Trophoblast cell (in vitro differentiated cells and primary cell): Measurements from ENCODE around the gene A3GALT2.

Source experiments
- DNase-seq, 2 donors: peaks; one replicate each; pipeline ENCODE4 v3.0.0-alpha.2; 2016
- H2AFZ ChIP-seq: 2 replicates; pipeline ENCODE4 v1.6.1; 2013; ENCODE audit warnings: low read length, moderate library complexity, mild to moderate bottlenecking; ENCODE audit not compliant: insufficient read depth, poor library complexity
- H2AK5ac ChIP-seq: 2 replicates; pipeline ENCODE4 v1.6.1; 2013; ENCODE audit warnings: mild to moderate bottlenecking, low read length
- H2BK120ac ChIP-seq: 2 replicates; pipeline ENCODE4 v1.6.1; 2013; ENCODE audit warnings: low read length, mild to moderate bottlenecking, moderate library complexity; ENCODE audit not compliant: insufficient read depth, poor library complexity
- H2BK12ac ChIP-seq: 2 replicates; pipeline ENCODE4 v1.6.1; 2013; ENCODE audit warnings: mild to moderate bottlenecking, low read length, moderate library complexity
- H2BK5ac ChIP-seq: 2 replicates; pipeline ENCODE4 v1.6.1; 2013; ENCODE audit warnings: low read length, low read depth, moderate library complexity, mild to moderate bottlenecking; ENCODE audit not compliant: poor library complexity
- H3K14ac ChIP-seq: 2 replicates; pipeline ENCODE4 v1.6.1; 2013; ENCODE audit warnings: mild to moderate bottlenecking, low read length
- H3K18ac ChIP-seq: 2 replicates; pipeline ENCODE4 v1.6.1; 2013; ENCODE audit warnings: mild to moderate bottlenecking, low read length
- H3K23ac ChIP-seq: 2 replicates; pipeline ENCODE4 v1.6.1; 2013; ENCODE audit warnings: low read length
- H3K27ac ChIP-seq: 2 replicates; pipeline ENCODE4 v1.5.1; 2013; ENCODE audit warnings: low read depth, mild to moderate bottlenecking, inconsistent platforms, low read length, moderate library complexity
- H3K27me3 ChIP-seq: 2 replicates; pipeline ENCODE4 v1.6.1; 2013; ENCODE audit warnings: inconsistent platforms, mild to moderate bottlenecking, low read length, moderate library complexity; ENCODE audit not compliant: insufficient read depth
- H3K36me3 ChIP-seq, 2 experiments: 1 replicate in 1 of 2; 2 replicates in 1 of 2; pipeline ENCODE4 v1.6.1; 2013; ENCODE audit warnings: low read length in 2 of 2, mild to moderate bottlenecking in 2 of 2, moderate library complexity in 1 of 2; ENCODE audit not compliant: insufficient read depth in 2 of 2, control insufficient read depth in 1 of 2
- H3K4ac ChIP-seq: 2 replicates; pipeline ENCODE4 v1.6.1; 2013; ENCODE audit warnings: low read depth, mild to moderate bottlenecking, low read length, moderate library complexity
- H3K4me1 ChIP-seq, 2 experiments: 1 replicate in 1 of 2; 2 replicates in 1 of 2; pipeline ENCODE4 v1.6.1; 2013; ENCODE audit warnings: low read length in 2 of 2, mild to moderate bottlenecking in 2 of 2, moderate library complexity in 1 of 2; ENCODE audit not compliant: insufficient read depth in 2 of 2, control insufficient read depth in 1 of 2
- H3K4me2 ChIP-seq: 2 replicates; pipeline ENCODE4 v1.6.1; 2013; ENCODE audit warnings: inconsistent platforms, mild to moderate bottlenecking, low read length, moderate library complexity
- H3K4me3 ChIP-seq: 2 replicates; pipeline ENCODE4 v1.5.1; 2013; ENCODE audit warnings: mild to moderate bottlenecking, low read depth, low read length, inconsistent platforms
- H3K79me1 ChIP-seq: one replicate; pipeline ENCODE4 v1.6.1; 2013; ENCODE audit warnings: low read length
- H3K79me2 ChIP-seq: 2 replicates; pipeline ENCODE4 v1.6.1; 2013; ENCODE audit warnings: low read length, mild to moderate bottlenecking; ENCODE audit not compliant: control insufficient read depth, insufficient read depth, poor library complexity
- H3K9ac ChIP-seq: 2 replicates; pipeline ENCODE4 v1.6.1; 2013; ENCODE audit warnings: mild to moderate bottlenecking, low read length
- H3K9me3 ChIP-seq: 2 replicates; pipeline ENCODE4 v1.6.1; 2013; ENCODE audit warnings: low read depth, mild to moderate bottlenecking, control low read depth, inconsistent platforms, low read length; ENCODE audit not compliant: insufficient read depth
- H4K12ac ChIP-seq: 2 replicates; pipeline ENCODE4 v1.6.1; 2013; ENCODE audit warnings: low read depth, mild to moderate bottlenecking, low read length, moderate library complexity
- H4K8ac ChIP-seq: 2 replicates; pipeline ENCODE4 v1.6.1; 2013; ENCODE audit warnings: low read depth, mild to moderate bottlenecking, low read length, moderate library complexity
- H4K91ac ChIP-seq: one replicate; pipeline ENCODE4 v1.6.1; 2013; ENCODE audit warnings: low read depth, mild to moderate bottlenecking, low read length, moderate library complexity
- WGBS: extraction: QIAGEN DNeasy Blood & Tissue Kit; methylation state at CpG from one replicate; pipeline ENCODE4 v1.1.7; 2013; ENCODE audit warnings: missing lambda C conversion rate; ENCODE audit not compliant: insufficient read length, insufficient coverage; ENCODE audit errors: extremely low coverage; 5-methylcytosine and 5-hydroxymethylcytosine counted together

The A3GALT2 gene

GRCh38 chr1:33260439-33260838 lies 60.5 kb downstream of the A3GALT2 start:
- no peak for DNase-seq
- no CpG with 5 or more reads among the region's 5 CpGs for WGBS

DNA sequence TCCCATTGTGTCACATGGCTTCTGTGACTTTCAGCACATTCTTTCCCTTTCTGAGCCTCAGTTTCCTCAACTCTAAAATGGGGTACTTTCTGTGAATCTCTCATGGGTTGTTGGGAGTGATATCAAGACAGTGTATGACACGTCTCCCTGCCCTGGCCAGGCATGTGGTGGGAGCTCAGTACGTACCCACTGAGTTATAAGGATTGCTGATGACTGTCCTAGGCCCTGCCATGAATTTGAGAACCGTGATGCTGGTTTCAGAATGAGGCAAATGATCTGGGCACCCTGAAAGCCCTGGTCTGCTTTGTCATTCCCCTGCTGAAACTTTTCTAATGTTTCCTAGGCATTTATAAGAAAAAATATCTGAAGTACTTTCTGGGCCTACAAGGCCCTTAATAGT lies 61.0 kb downstream of the A3GALT2 start:
- WGBS, result no CpG with 5 or more reads among the region's 3 CpGs
- Histone ChIP-seq H3K4ac (no peak overlapping the region), H2BK120ac (no peak overlapping the region), H3K4me1 (peaks cover 17 to 23% of the 10 kb centered on the region in 2 experiments), H2AFZ (no peak overlapping the region), H4K8ac (no peak overlapping the region), H3K79me2 (peaks cover 19% of the 10 kb centered on the region), H3K4me3 (no peak overlapping the region), H3K27ac (no peak overlapping the region), H3K36me3 (peaks cover 6% of the 10 kb centered on the region in 2 experiments), H3K18ac (no peak overlapping the region), H3K14ac (no peak overlapping the region), H2AK5ac (no peak overlapping the region), H3K9ac (no peak overlapping the region), H4K91ac (no peak overlapping the region), H3K23ac (no peak overlapping the region), H3K9me3 (peaks cover 2% of the 10 kb centered on the region), H2BK5ac (no peak overlapping the region), H4K12ac (no peak overlapping the region), H3K27me3 (no peaks in the 10 kb centered on the region), H3K4me2 (no peak overlapping the region), H2BK12ac (no peak overlapping the region), H3K79me1 (peaks cover 25% of the 10 kb centered on the region)
- no peak for DNase-seq

More at GRCh38 chr1:33260439-33260838, 60.5 kb downstream of the A3GALT2 start:
- peak overlapping the region; percentile 37 for H3K18ac ChIP-seq
- H2BK120ac ChIP-seq, result no peak overlapping the region
- no peak overlapping the region for H2BK5ac ChIP-seq
- no peak overlapping the region for H3K27ac ChIP-seq
- H2AFZ ChIP-seq, result no peak overlapping the region
- H3K4ac ChIP-seq, result no peak overlapping the region
- peaks cover 20% of the 10 kb centered on the region for H3K79me2 ChIP-seq
- no peak overlapping the region for H4K91ac ChIP-seq
- no peak overlapping the region for H4K12ac ChIP-seq
- H3K23ac ChIP-seq, result no peak overlapping the region
- peaks cover 6% of the 10 kb centered on the region in 2 experiments for H3K36me3 ChIP-seq
- H3K4me2 ChIP-seq, result no peak overlapping the region
- H3K9me3 ChIP-seq, result peaks cover 1% of the 10 kb centered on the region
- peaks cover 25% of the 10 kb centered on the region for H3K79me1 ChIP-seq
- peaks cover 17 to 22% of the 10 kb centered on the region in 2 experiments for H3K4me1 ChIP-seq
- H3K4me3 ChIP-seq, result no peak overlapping the region
- H4K8ac ChIP-seq, result no peak overlapping the region
- H3K14ac ChIP-seq, result no peak overlapping the region
- no peak overlapping the region for H3K9ac ChIP-seq
- H2AK5ac ChIP-seq, result no peak overlapping the region
- no peaks in the 10 kb centered on the region for H3K27me3 ChIP-seq
- H2BK12ac ChIP-seq, result no peak overlapping the region

- no peak overlapping the region for H3K9ac ChIP-seq
- H3K27ac ChIP-seq, result no peak overlapping the region
- no CpG with 5 or more reads among the region's 2 CpGs for WGBS
- H3K4me2 ChIP-seq, result no peak overlapping the region
- no peak overlapping the region for H4K91ac ChIP-seq
- H3K14ac ChIP-seq, result no peak overlapping the region
- no peak overlapping the region for H2BK5ac ChIP-seq
- H3K9me3 ChIP-seq, result peaks cover 3% of the 10 kb centered on the region
- H3K23ac ChIP-seq, result no peak overlapping the region
- H2BK120ac ChIP-seq, result no peak overlapping the region
- H4K12ac ChIP-seq, result no peak overlapping the region
- peaks cover 19% of the 10 kb centered on the region for H3K79me2 ChIP-seq
- no peaks in the 10 kb centered on the region for H3K27me3 ChIP-seq
- H2BK12ac ChIP-seq, result no peak overlapping the region
- no peak overlapping the region for H2AFZ ChIP-seq
- peak overlapping the region; percentile 16 for H3K18ac ChIP-seq
- H3K79me1 ChIP-seq, result peaks cover 25% of the 10 kb centered on the region
- H2AK5ac ChIP-seq, result no peak overlapping the region
- H3K4me1 ChIP-seq, result peaks cover 17 to 22% of the 10 kb centered on the region in 2 experiments
- no peak for DNase-seq
- H3K36me3 ChIP-seq, result peaks cover 6% of the 10 kb centered on the region in 2 experiments
- H3K4ac ChIP-seq, result peak overlapping the region; percentile 85
- H3K4me3 ChIP-seq, result no peak overlapping the region
- H4K8ac ChIP-seq, result no peak overlapping the region
Observed at GRCh38 chr1:33258788-33259274, 62.1 kb downstream of the A3GALT2 start.

- Histone ChIP-seq H3K4me2 (peak overlapping the region; percentile 85), H4K8ac (peak overlapping the region; percentile 52), H2BK12ac (peak overlapping the region; percentile 32), H4K12ac (peak overlapping the region; percentile 52), H3K9ac (peak overlapping the region; percentile 81), H3K36me3 (peaks cover 6% of the 10 kb centered on the region in 2 experiments), H2AK5ac (peak overlapping the region; percentile 86), H3K79me1 (peaks cover 25% of the 10 kb centered on the region), H2BK120ac (peak overlapping the region; percentile 54), H3K4me3 (peak overlapping the region; percentile 60), H3K4ac (peak overlapping the region; percentile 85), H4K91ac (peak overlapping the region; percentile 84), H3K23ac (peak overlapping the region; percentile 34), H3K9me3 (peaks cover 3% of the 10 kb centered on the region), H3K27ac (peak overlapping the region; percentile 88), H3K79me2 (peaks cover 19% of the 10 kb centered on the region), H3K14ac (peak overlapping the region; percentile 60), H3K4me1 (peaks cover 17 to 20% of the 10 kb centered on the region in 2 experiments), H2BK5ac (peak overlapping the region; percentile 63), H3K18ac (peak overlapping the region; percentile 89), H3K27me3 (no peaks in the 10 kb centered on the region), H2AFZ (peak overlapping the region; percentile 26)
- DNase-seq, result peak; percentile 12 to 41
- no CpG with 5 or more reads among the region's 19 CpGs for WGBS
Observed at GRCh38 chr1:33257772-33258712, 62.9 kb downstream of the A3GALT2 start.
